Gastroesophageal sphincter (tissue), 4 donors: ENCODE results near the gene KIF26B. TPM values are rescaled to one million over a fixed set of nuclear protein-coding genes. Genes with fewer than 3 reads are reported as not detected.

Experiments
- ATAC-seq: fragments of 150-250 bp; one replicate; pipeline ENCODE4 v1.9.1; 2016; ENCODE audit warnings: mild to moderate bottlenecking, moderate library complexity
- H3K27ac ChIP-seq, 4 donors: fragments of 200-600 bp; sonication (generic) in 3 of 4; 1 replicate in 3 of 4; 2 replicates in 1 of 4; pipeline ENCODE4 v1.5.1; 2016 to 2019
- H3K27me3 ChIP-seq: fragments of 200-600 bp; sonication (generic); one replicate; pipeline ENCODE4 v1.5.1; 2019
- H3K36me3 ChIP-seq, 2 donors: fragments of 200-600 bp; sonication (generic); one replicate each; pipeline ENCODE4 v1.5.1; 2019; ENCODE audit warnings: control low read depth in 1 of 2
- H3K4me1 ChIP-seq, 3 donors: fragments of 200-600 bp; sonication (generic); 1 replicate in 2 of 3; 2 replicates in 1 of 3; pipeline ENCODE4 v1.5.1; 2016 to 2019; ENCODE audit warnings: control low read depth in 2 of 3
- H3K4me3 ChIP-seq, 2 donors: fragments of 200-600 bp; sonication (generic); one replicate each; pipeline ENCODE4 v1.5.1; 2019; ENCODE audit warnings: mild to moderate bottlenecking in 1 of 2, moderate library complexity in 1 of 2
- H3K9me3 ChIP-seq, 3 donors: fragments of 200-600 bp; sonication (generic); one replicate each; pipeline ENCODE4 v1.5.1; 2017 to 2019; ENCODE audit warnings: control low read depth in 2 of 3
- EP300 ChIP-seq: sonication (generic); formaldehyde crosslinking; IDR thresholded peaks from one replicate; pipeline ENCODE4 v1.6.1; 2017; ENCODE audit warnings: antibody characterized with exemption, mild to moderate bottlenecking
- POLR2A ChIP-seq, 2 donors: fragments of 450-650 bp; IDR thresholded peaks; one replicate each; pipeline ENCODE4 v1.6.1; 2017; ENCODE audit warnings: antibody characterized with exemption in 2 of 2, mild to moderate bottlenecking in 2 of 2, moderate library complexity in 1 of 2
- POLR2AphosphoS5 ChIP-seq: sonication (generic); formaldehyde crosslinking; IDR thresholded peaks from one replicate; pipeline ENCODE4 v1.6.1; 2017; ENCODE audit warnings: antibody characterized with exemption
- WGBS, 2 donors: methylation state at CpG; one replicate each; pipeline ENCODE4 v1.1.5; 2018; ENCODE audit warnings: low coverage in 1 of 2; 5-methylcytosine and 5-hydroxymethylcytosine counted together
- total RNA-seq, 4 donors: library from RNA; depleted of rRNA; stranded (reverse); fragments of >200 nt; gene quantifications; one replicate each; pipeline ENCODE4 v1.1.0, GENCODE V29; 2016
- TF ChIP-seq, protein P1 (sequence below), 4 experiments: fragments of 200-600 bp in 2 of 4; fragments of 450-650 bp in 2 of 4; sonication (generic) in 1 of 4; IDR thresholded peaks; one replicate each; pipeline ENCODE4 v1.5.1; 2017 to 2019; ENCODE audit warnings: antibody characterized with exemption in 4 of 4, mild to moderate bottlenecking in 2 of 4, moderate library complexity in 2 of 4

The KIF26B gene
- total RNA-seq, 4 donors from 2014 or later, result 0.62 to 1.9 (median 0.97) TPM

DNA sequence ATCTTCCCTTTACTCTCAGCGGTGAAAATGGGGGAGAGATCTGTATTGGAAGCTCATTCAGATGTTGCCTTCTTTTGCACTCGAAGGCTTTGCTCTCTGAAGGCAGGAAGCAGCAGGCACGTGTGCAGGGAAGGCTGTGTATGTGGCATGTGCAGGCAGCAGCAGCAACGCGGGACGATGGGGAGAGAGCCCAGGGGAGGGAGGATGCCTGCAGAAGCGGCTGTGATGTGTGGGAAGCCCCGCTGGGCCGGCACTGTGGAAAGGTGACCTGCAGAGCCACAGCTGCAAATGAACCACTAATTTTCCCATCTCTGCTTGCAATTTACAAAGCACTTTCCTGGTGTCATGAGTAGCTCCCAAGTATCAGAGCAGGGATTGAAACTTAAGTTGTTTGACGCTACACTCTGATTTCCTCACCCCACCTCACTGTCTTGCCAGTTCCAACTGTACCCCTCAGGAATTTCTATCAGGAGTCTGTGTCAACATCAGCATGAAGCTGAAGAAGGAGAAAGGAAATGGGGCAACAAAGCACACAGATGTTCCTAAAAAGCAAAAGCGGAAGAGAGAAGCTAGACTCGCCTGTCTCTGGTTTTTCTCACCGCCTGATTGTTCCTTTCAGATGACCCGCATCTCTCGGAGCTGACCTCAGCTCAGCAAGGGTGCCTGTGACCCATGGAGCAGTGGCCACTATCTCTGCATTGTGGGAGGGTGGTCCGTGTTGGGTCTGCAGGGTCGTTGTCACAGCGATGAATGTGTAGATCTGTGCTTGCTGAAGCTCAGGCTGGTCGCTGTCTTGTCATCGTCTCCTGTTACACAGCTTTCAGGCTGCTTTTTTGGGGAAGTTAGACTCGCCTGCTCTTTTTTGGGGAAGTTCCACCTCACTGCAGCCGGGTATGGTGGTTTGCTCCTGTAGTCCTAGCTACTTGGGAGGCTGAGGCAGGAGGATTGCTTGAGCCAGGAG is 156.1 kb downstream of the KIF26B start:
- Histone ChIP-seq H3K4me3 (no peak overlapping the region), H3K4me1 (peaks cover 0 to 11% (median 0%) of the 10 kb centered on the region in 3 donors), H3K9me3 (no peaks in the 10 kb centered on the region), H3K27me3 (no peaks in the 10 kb centered on the region), H3K36me3 (no peaks in the 10 kb centered on the region), H3K27ac (no peak overlapping the region)
- 28 to 71% methylated on average over 6 to 11 of the region's 22 CpGs for WGBS, 2 donors
- peak; percentile 34 for ATAC-seq
- TF ChIP-seq, protein P1, sequence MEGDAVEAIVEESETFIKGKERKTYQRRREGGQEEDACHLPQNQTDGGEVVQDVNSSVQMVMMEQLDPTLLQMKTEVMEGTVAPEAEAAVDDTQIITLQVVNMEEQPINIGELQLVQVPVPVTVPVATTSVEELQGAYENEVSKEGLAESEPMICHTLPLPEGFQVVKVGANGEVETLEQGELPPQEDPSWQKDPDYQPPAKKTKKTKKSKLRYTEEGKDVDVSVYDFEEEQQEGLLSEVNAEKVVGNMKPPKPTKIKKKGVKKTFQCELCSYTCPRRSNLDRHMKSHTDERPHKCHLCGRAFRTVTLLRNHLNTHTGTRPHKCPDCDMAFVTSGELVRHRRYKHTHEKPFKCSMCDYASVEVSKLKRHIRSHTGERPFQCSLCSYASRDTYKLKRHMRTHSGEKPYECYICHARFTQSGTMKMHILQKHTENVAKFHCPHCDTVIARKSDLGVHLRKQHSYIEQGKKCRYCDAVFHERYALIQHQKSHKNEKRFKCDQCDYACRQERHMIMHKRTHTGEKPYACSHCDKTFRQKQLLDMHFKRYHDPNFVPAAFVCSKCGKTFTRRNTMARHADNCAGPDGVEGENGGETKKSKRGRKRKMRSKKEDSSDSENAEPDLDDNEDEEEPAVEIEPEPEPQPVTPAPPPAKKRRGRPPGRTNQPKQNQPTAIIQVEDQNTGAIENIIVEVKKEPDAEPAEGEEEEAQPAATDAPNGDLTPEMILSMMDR (IDR thresholded peaks at IDR 0.05), result no peak

DNA sequence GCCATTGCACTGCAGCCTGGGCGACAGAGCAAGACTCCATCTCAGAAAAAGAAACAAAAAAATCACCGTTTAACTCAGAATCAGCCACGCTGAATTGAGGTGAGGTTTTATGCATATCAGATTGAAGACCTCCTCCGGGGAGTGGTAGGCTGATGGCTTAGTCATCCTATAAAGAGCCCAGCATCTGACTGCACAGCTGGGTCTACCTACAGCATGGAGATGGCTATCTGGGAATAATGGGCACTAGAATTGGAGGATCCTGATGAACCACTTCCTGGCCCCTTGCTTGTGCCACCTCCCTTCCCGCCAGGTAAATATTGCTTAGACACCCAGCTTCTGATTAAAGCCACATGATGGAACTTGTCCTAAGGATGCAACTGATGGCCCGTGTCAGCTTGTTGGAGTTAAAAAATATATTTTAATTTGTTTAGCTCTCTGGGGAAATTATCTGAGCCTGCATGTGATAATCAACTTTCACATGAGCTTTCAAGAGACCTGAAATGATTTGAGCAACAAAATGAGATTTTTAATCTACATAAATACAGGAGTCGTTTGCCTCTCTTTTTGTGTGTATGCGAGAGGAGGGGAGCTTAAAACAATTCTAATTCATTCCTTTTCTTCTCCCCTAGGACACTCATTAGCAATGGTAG is 157.2 kb downstream of the KIF26B start:
- ATAC-seq, result no peak
- Histone ChIP-seq H3K4me3 (no peak overlapping the region), H3K4me1 (peaks cover 0 to 5% (median 0%) of the 10 kb centered on the region in 3 donors), H3K36me3 (no peaks in the 10 kb centered on the region), H3K27me3 (no peaks in the 10 kb centered on the region), H3K27ac (no peak overlapping the region), H3K9me3 (no peaks in the 10 kb centered on the region)
- TF ChIP-seq, protein P1 (IDR thresholded peaks at IDR 0.05), result no peak
- TF ChIP-seq POLR2A (IDR thresholded peaks at IDR 0.05) (no peak), EP300 (no peak), POLR2AphosphoS5 (no peak)
- WGBS, 2 donors, result 90 to 93% methylated on average over 6 to 7 of the region's 8 CpGs

GRCh38 chr1:245313576-245313975 is 158.8 kb downstream of the KIF26B start:
- no peak overlapping the region for H3K4me3 ChIP-seq

GRCh38 chr1:245316784-245317183 is 162.0 kb downstream of the KIF26B start:
- H3K27ac ChIP-seq, result no peak overlapping the region
- no peak overlapping the region for H3K4me3 ChIP-seq
- 78 to 79% methylated on average over 4 of the region's 6 CpGs for WGBS, 2 donors
- TF ChIP-seq EP300, result no peak
- TF ChIP-seq POLR2AphosphoS5, result no peak
- no peak for TF ChIP-seq POLR2A (IDR thresholded peaks at IDR 0.05)
- TF ChIP-seq, protein P1 (IDR thresholded peaks at IDR 0.05), result no peak
- no peak for ATAC-seq
- no peaks in the 10 kb centered on the region for H3K9me3 ChIP-seq
- no peaks in the 10 kb centered on the region for H3K36me3 ChIP-seq
- H3K4me1 ChIP-seq, result no peaks in the 10 kb centered on the region
- H3K27me3 ChIP-seq, result no peaks in the 10 kb centered on the region

More at GRCh38 chr1:245313576-245313975, 158.8 kb downstream of the KIF26B start:
- TF ChIP-seq, protein P1 (IDR thresholded peaks at IDR 0.05), result no peak
- TF ChIP-seq EP300 (no peak), POLR2AphosphoS5 (no peak), POLR2A (IDR thresholded peaks at IDR 0.05) (no peak)
- no peaks in the 10 kb centered on the region for H3K27me3 ChIP-seq
- no peaks in the 10 kb centered on the region for H3K4me1 ChIP-seq
- no peak for ATAC-seq
- 93 to 97% methylated on average over 4 to 6 of the region's 9 CpGs for WGBS, 2 donors
- no peaks in the 10 kb centered on the region for H3K36me3 ChIP-seq
- no peak overlapping the region for H3K27ac ChIP-seq
- H3K9me3 ChIP-seq, result no peaks in the 10 kb centered on the region
